ENCODE data around the gene CCDC6.
"Not testable (repeated sequence)": the region's sequence is repeated elsewhere in the genome, so short reads cannot be mapped to it uniquely, and the experiment has no call there.

CCDC6 gene

DNA sequence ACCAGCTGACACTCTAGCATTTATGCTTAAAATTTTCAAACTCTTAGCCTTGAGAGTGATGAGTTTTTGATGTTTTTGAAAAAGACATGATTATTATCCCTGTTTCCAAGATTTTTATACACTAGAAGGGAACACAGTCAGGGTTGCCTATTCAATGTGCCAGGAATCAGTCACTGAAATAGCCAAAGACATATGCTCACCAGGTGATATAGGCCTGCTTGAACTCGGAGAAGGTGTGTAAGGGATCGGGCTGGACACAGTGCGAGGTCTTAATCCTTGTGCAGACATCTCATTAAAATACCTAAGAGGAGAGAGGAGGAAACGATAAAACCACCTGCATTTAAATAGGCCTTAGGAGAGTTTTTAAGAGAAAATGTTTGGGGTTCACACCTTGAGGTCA lies 102.1 kb downstream of the CCDC6 start:
- DNase-seq: no peak

DNA sequence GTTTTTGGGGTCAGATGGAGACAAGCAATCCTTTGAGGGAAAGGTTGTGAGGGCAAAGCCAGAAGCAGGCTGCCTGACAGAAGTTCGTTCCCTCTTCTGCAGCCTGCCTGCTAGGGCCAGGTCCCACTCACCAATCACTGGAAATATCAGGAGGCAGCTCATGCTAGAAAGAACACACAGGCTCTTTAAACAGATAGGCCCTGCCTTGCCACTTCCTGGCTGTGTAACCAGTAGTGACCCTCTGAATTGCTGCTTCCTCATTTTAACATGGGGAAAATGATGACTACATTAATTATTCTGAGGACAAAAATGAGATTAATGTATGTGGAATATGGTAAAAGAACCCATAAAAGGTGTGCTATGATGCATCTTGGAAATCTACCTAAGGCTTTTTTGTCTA lies 102.6 kb downstream of the CCDC6 start:
- no peak for DNase-seq

DNA sequence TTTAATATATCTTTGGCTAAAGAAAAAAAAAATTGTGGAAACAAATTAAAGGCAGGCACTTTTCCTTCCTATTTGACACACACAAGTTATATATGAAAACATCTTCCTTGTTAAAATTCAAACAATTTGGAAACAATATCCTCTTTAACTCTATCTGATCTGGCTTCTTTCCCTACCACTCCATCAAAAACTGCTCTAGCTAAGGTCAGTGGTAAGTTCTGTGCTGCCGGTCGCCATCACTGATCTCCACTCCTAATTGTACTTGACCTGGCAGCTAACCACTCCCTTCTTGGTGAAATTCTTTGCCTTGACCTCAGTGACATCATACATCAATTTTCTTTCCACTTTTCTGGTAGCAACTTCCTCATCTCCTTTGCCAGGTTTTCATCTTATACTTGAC lies 105.2 kb downstream of the CCDC6 start:
- DNase-seq: no peak

DNA sequence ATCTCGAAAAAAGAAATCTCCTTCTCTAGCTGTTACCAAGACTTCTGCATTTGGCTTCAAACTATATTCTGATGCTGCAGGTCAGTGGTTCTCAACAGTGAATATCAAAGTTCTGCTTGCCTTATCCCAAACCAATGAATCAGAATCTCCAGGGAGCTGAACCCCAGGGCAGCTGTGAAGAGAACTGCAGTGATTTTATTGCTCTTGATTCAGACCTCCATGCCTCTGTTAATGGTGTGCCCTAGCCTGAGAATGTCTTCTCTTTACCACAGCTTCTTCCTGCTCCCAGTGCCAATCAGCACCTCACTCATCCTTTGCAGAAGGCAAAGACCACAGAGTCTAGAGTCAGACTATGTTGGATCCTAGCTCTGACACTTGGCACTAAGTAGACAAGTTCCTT lies 106.9 kb downstream of the CCDC6 start:
- DNase-seq: no peak

DNA sequence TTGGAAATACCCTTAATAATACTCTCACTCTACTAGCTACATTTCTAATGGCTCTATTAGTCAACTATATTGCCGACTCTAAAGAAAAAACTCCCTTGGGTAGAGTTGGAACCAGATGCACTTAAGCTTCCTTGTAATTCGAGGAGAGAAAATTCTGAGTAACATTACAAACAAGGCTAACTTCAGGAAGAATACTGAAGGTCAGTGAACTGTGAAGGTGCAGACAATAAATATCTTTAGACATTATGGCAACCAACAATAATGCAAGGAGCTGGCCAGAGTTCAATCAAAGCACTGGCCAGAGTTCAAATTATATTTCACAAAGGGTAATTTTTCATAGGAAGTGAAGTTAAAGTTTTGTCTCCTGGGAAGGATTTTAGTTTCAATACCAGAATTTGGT lies 112.4 kb downstream of the CCDC6 start:
- no peak for DNase-seq

DNA sequence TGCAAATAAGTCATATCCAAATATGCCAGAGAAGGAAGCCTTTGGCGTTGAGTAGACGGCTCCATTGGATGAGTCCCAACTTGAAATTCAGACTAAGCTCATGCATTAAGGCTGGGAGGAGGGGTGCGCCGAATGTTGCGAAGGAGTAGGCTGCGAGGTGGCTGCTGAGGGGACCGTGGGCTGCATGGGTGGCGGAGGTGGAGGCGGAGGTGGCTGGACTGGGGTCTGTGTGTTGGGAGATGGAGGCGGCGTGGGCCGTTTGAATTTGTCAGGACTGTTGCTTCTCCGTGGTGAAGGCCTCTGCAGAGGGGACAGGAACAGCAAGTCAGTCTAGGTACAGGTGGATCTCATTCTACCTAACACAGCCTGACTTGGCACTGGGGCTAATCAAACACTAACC lies 113.5 kb downstream of the CCDC6 start:
- no peak for DNase-seq

DNA sequence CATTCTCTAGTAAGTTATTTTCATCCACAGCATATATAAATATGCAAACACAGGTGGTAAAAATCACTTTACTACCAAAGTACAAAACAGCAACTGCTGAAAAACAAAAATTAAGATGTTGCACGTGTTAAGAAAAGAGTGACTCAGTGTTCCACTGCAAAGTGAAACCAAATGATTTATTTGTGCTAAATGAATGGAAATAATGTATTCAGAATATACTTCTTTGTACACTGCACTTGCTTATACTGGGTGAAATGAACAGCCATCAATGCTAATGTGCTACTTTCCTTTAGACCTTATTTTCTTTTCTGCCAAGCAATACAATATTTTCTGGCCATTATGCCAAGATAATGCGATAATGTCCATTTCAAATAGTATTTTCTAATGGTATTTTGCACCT lies 114.8 kb downstream of the CCDC6 start:
- DNase-seq: no peak

DNA sequence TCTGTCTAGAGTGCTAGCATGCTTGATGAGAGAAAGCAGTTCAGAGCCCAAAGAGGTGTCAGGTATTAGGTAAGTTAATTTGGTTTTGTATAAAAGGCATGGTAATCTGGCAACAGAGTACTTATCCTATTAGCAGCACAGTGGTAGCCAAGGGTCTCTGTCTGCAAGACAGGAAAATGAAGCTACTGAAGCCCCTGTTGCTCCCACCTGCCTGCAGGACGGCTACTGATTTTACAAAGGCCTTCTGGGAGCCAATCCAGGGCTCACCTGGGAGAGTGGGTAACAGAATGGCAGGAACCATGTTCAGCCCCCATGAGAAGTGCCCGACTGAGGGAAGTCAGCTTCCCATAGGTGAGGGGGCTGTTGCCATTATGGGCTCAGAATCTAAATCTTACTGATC lies 116.3 kb downstream of the CCDC6 start:
- not testable (repeated sequence) for DNase-seq

DNA sequence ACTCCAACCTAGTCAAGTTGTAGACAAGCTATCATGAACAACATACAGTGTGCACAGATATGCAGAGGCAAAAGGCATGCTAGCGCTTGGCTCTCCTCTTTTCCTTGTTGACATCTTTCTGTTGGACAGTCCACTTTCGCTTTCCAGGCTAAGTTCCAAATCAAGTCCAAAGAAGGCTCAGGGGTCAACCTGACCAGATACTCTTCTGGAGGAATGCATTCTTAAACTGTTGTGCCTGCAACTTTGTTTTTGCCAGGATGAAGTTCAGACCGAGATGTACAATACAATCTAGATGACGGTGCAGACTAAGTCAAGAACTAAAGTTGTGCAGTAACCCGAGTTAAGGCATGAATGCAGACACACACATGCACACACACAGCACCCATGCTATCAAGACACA lies 117.4 kb downstream of the CCDC6 start:
- DNase-seq: not testable (repeated sequence)

DNA sequence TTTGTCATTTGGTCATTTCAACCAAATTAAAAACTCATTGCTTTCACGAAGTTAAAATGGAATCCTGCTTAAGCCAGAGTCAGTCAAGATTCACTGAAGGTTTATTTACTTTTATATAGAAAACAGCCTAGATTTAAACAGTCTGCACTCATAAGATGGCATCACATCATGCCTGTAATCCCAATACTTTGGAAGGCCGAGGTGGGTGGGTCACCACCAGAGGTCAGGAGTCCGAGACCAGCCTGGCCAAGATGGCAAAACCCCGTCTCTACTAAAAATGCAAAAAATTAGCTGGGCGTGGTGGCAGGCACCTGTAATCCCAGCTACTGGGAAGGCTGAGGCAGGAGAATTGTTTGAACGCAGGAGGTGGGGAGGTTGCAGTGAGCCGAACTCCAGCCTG lies 119.3 kb downstream of the CCDC6 start:
- DNase-seq: not testable (repeated sequence)

DNA sequence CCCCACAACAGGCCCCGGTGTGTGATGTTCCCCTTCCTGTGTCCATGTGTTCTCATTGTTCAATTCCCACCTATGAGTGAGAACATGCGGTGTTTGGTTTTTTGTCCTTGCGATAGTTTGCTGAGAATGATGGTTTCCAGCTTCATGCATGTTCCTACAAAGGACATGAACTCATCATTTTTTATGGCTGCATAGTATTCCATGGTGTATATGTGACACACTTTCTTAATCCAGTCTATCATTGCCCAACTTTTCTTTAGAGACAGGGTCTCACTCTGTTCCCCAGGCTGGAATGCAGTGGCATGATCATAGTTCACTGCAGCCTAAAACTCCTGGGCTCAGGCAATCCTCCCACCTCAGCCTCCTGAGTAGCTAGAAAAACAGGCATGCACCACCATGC lies 120.9 kb downstream of the CCDC6 start:
- DNase-seq: not testable (repeated sequence)

DNA sequence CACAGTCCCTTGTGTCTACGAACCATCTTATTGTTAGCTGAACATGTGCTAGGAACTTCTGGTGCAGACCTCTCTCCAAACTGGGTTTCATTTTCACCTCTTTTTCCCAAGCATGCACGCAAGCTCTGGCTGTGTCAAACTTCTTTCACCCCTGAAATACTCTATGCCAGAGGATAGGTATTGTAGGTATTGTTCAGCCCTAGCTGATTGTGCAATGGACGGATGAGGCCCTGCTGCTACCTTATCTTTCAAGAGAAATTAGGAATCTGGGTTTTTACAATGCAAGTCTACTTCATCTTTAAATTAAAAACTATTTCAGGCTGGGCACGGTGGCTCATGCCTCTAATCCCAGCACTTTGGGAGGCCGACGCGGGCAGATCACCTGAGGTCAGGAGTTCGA lies 124.8 kb downstream of the CCDC6 start:
- DNase-seq: no peak

DNA sequence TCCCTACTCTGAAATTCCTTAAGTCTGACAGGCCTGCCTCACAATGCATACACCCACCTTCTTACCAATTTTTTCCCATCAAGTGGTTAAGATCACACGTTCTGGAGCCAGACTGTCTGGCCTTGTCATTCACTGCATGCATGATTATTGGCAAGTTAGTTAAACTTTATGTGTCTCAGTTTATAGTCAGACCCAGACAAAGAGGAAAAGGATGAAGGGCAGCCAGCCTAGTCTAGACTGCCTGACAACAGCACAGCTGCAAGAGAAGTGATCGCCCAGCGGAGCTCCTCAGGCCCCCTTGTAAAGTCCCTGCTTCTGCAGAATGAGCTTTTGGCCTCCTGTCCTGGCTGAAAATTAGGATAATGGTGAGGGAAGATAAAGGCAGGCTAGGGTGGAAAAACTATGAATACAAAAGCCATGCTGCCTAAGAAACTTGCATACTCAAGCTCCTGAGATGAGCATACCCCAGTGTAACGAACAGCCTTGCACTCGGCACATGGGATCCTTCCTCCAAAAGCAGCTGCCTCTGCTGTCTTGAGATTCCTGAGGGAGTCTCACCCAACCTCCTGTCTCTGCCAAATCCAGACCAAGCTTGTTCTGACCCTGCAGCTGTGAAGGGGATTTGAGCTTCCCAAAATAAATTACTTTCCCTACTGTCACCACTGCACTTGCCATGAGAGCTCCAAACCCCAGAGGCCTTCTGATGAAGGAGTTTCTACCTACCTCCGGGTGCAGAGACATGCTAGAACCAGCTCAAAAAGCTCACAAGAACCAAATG lies 126.4 kb downstream of the CCDC6 start:
- DNase-seq: no peak

DNA sequence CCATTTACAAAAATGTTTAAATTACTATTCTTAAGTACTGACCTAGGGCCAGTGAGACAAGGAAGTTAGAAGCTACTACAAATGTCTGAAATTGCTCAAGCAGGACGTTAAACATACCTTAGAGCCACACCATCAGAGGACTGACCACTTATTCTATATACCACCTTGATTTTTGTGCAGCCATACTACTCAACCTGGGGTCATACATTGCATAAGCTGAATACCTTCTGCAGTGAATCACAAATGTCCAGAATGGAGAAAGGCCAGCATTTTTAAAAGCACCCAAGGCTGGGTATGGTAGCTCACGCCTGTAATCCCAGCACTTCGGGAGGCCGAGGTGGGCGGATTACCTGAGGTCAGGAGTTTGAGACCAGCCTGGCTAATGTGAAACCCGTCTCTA lies 131.9 kb downstream of the CCDC6 start:
- no peak for DNase-seq

DNA sequence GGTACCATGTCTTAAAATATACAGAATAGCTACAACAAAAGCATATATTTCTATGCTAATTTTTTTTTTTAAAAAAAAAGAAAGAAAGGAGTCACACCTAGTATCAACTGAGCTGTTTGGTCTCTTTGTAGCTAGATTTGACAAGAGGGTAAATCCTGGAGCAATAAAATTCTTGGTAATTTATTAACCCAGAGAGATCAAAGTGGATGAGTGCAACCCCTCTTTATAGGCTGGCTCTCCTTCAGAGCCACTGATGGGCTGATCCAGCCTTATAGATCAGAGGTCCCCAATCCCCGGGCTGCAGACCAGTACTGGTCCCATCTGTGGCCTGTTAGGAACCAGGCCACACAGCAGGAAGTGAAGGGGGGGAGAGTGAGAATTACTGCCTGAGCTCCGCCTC lies 133.3 kb downstream of the CCDC6 start:
- no peak for DNase-seq

DNA sequence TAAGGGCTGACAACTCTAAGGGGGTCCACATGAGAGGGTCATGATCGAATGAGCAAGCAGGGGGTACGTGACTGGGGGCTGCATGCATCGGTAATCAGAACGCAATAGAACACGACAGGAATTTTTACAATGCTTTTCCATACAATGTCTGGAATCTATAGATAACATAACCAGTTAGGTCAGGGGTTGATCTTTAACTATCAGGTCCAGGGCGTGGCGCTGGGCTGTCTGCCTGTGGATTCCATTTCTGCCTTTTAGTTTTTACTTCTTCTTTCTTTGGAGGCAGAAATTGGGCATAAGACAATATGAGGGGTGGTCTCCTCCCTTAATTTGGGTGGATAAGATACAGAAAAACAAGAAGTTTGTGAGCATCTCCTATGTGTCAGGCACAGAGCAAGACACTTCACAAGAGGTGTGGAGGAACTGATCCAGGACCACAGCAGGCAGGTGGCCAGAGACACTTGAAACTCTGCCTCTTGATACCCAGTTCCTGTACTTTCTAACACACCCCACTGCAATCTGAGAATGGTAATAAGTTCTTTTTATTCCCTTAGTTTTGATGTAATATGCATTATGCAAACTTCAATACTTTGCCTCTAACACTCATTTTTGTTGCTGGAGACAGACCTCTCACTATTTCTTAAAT lies 135.1 kb downstream of the CCDC6 start:
- no peak for DNase-seq

DNA sequence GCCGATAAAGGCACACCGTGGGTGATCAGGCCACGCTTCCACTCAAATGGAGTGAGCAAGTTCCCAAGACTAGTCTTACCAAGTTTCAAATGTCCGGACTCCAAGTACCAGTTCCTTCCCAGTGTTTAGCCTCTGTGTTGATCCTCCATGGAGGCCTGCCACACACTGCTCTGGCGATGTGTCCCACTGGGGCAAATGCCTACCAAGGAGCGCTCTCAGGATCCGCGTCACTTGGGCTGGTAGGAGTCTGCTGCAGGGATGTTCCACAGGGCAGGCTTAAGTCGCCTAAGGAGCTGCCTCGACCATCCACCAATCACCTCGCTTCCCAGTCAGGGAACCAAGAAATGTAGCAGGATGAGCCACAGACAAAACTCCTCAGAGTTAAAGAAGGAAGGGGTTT lies 135.7 kb downstream of the CCDC6 start:
- DNase-seq: no peak

DNA sequence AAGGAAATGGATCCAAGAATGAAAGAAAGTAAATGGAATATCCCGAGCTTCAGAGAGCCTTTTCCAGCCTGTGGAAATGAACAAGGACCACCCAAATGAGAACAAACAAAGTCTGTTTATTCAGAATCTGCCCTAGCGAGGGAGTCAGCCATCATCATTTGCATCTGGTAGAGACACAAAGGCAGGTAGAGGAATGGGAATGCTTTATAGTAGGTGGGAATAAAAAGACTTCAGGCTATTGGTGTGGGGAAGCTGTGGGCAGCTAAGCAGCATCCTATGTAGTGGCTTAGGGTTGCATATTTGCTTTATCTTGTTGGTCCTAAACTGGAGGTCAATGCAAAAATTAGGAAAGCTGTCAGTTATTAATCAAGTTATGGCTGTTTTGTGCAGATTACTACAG lies 143.9 kb downstream of the CCDC6 start:
- no peak for DNase-seq

DNA sequence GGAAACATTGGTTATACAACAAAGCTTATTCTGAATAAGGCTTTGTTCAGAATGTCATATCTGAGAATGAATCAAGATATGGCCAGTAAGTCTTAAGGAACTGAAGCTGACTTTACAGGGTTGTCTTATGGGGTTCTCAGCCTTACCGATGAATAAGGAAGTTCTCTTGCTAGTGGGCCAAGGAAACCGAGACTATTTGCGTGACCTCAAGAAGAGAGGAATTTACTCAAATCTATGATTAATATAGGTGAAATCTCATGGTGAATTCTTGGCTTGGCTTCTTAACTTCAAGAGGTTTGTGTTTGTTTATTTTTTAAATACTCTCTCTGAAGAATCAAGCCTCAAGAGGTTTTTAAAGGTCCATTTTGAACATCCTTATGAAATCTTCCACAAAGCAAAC lies 148.4 kb downstream of the CCDC6 start:
- DNase-seq: no peak

DNA sequence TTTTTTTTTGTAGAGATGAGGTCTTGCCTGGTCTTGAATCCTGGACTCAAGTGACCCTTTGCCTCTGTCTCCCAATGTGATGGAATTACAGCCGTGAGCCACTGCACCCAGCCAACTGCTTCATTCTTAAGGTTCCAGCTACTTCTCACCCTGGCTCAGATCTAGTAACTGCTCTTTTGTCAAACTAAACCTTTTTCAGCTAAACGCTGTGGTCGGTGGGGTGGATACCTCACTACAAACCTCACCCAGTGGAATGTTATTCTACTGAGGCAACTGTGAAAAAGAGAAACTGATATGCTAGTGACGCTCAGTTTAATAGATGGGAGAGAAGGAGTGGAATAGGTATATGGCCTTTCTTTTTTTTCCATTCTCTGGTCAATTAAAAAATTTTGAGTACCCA lies 151.4 kb downstream of the CCDC6 start:
- no peak for DNase-seq

DNA sequence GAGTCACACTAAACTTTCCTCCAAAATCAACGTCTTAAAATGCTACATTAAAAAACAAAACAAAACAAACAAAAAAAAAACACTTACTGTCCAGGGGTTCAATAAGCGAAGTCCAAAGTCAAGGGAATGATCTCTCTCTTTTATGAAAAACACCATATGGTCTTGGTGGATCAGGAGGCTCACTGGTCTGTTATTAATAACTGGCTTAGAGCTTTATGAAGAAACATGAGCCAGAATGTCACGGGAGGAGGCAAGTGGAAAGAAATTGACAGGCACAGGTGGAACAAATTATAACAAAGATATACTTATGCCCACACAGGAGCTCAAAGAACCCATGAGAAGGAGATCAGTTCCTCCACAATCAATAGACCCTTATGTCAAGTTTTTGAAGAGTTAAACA lies 153.1 kb downstream of the CCDC6 start, which contains the start of gene MRLN:
Gene MRLN, minus strand, starts transcription at position 189 of the 400 bp plus-strand sequence.
- DNase-seq: no peak

DNA sequence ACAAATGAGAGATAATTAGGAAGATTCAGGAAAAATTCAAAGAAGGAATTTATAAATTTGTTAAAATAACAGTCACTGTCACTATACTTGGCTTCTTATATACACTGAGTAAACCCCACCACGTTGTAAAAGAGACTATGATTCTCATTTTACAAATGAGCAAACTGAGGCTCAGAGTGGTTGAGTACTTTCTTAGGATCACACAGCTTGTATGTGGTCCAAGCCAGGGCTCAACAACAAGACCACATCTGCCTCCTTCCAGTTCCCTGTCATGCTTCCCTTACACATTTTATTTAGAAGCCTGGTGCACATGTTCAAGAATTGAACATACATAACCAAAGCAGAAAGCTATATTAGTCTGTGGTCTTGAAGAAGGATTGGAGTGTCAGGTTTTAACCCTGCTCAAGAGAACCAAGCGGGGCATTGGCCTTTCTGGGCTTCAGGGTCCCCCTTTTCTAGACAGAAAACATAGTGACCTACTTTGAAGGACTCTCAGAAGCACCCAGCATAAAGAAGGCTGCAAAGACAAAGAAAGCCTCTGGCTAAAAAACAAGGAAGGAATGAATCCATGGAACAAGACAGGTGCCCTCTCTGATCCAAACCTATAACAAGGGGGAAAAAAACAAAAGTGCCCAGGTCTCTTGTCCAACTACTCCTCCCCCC lies 153.9 kb downstream of the CCDC6 start:
- DNase-seq: no peak

DNA sequence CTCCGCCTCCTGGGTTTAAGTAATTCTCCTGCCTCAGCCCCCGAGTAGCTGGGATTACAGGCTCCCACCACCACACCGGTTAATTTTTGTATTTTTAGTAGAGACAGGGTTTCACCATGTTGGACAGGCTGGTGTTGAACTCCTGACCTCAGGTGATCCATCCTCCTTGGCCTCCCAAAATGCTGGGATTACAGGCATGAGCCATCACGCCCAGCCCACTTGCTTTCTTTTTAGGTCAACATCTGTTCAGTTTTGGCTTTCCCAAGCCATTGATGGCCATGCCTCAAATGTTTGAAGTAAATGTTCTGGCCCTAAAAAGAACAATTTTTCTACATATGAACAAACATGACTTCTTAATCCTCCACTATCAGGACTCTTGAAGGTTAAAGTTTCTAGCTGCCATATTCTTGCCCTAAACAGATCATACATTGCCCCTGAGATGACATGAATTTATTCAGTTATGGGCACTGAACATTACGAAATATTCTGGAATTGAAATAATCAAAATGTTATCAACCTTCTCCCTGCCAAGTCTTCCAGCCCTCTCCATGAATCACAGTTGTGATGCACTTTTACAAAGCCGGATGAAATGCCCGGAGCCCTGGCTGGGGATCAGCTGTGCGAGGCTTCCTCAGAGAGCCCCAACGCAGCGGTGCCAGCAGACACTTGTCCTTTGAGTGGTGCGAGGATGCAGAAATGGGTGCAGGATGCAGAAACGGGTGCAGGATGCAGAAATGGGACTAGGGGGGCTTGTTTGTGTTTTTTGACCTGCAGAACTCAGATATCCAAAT lies 156.0 kb downstream of the CCDC6 start:
- no peak for DNase-seq

All from CD4-positive, alpha-beta T cell treated with Interleukin-15 for 1 hour (primary cell).